Inflammatory macrophage treated with lipopolysaccharide for 4 hours (primary cell): ENCODE measurements around the gene BCAR1.
"Not testable (repeated sequence)": the region's sequence is repeated elsewhere in the genome, so short reads cannot be mapped to it uniquely, and the experiment has no call there.

ENCODE experiments used
- DNase-seq: peaks from one replicate; pipeline ENCODE4 v3.0.0-alpha.2; 2020

BCAR1 gene

GRCh38 chr16:75251280-75252048 lies at the start of gene BCAR1:
Gene BCAR1, minus strand, starts transcription at chr16:75251624. Its CDS starts 142 bp downstream, at chr16:75251482.
- DNase-seq = peak; percentile 58

- DNase-seq = no peak
Measured at GRCh38 chr16:75298267-75298666, 46.8 kb upstream of the BCAR1 start.

GRCh38 chr16:75296606-75297005 lies 45.2 kb upstream of the BCAR1 start:
- DNase-seq = no peak

- no peak for DNase-seq
Measured at GRCh38 chr16:75294773-75295459, 43.5 kb upstream of the BCAR1 start.

- no peak for DNase-seq
Measured at GRCh38 chr16:75293772-75294171, 42.3 kb upstream of the BCAR1 start.

- no peak for DNase-seq
Measured at GRCh38 chr16:75293173-75293572, 41.7 kb upstream of the BCAR1 start.

- DNase-seq = no peak
Measured at GRCh38 chr16:75292691-75293090, 41.3 kb upstream of the BCAR1 start.

GRCh38 chr16:75289189-75289588 lies 37.8 kb upstream of the BCAR1 start:
- peak; percentile 15 for DNase-seq

GRCh38 chr16:75288596-75289120 lies 37.2 kb upstream of the BCAR1 start:
- no peak for DNase-seq

GRCh38 chr16:75288181-75288580 lies 36.8 kb upstream of the BCAR1 start:
- peak; percentile 3 for DNase-seq

GRCh38 chr16:75287708-75288107 lies 36.3 kb upstream of the BCAR1 start:
- peak; percentile 73 for DNase-seq

- DNase-seq = peak; percentile 64
Measured at GRCh38 chr16:75286389-75286788, 35.0 kb upstream of the BCAR1 start.

- DNase-seq = no peak
Measured at GRCh38 chr16:75282466-75283281, 31.2 kb upstream of the BCAR1 start.

- DNase-seq = no peak
Measured at GRCh38 chr16:75281826-75282225, 30.4 kb upstream of the BCAR1 start.

GRCh38 chr16:75281009-75281408 lies 29.6 kb upstream of the BCAR1 start:
- not testable (repeated sequence) for DNase-seq

- DNase-seq = no peak
Measured at GRCh38 chr16:75280331-75280804, 28.9 kb upstream of the BCAR1 start.

GRCh38 chr16:75279305-75279704 lies 27.9 kb upstream of the BCAR1 start:
- DNase-seq = no peak

- no peak for DNase-seq
Measured at GRCh38 chr16:75273054-75273925, 21.9 kb upstream of the BCAR1 start.

GRCh38 chr16:75272629-75273028 lies 21.2 kb upstream of the BCAR1 start:
- not testable (repeated sequence) for DNase-seq

- no peak for DNase-seq
Measured at GRCh38 chr16:75272097-75272551, 20.7 kb upstream of the BCAR1 start.

GRCh38 chr16:75271441-75272096 lies 20.1 kb upstream of the BCAR1 start:
- no peak for DNase-seq
